Urinary bladder (tissue), 4 donors: ENCODE results near the gene ARHGAP26. TPM values are rescaled to one million over a fixed set of nuclear protein-coding genes. Genes with fewer than 3 reads are reported as not detected.

Source experiments
- DNase-seq: peaks from one replicate; pipeline ENCODE4 v3.0.0-alpha.2; 2015; ENCODE audit errors: extremely low spot score
- H3K27ac ChIP-seq: one replicate; pipeline ENCODE4 v1.5.1; 2013; ENCODE audit warnings: low read depth, mild to moderate bottlenecking, moderate library complexity
- H3K36me3 ChIP-seq: one replicate; pipeline ENCODE4 v1.6.1; 2013; ENCODE audit warnings: mild to moderate bottlenecking, moderate library complexity; ENCODE audit not compliant: insufficient read depth
- H3K4me1 ChIP-seq: one replicate; pipeline ENCODE4 v1.6.1; 2013; ENCODE audit warnings: mild to moderate bottlenecking, moderate library complexity; ENCODE audit not compliant: insufficient read depth
- H3K4me3 ChIP-seq: one replicate; pipeline ENCODE4 v1.5.1; 2013; ENCODE audit warnings: low read depth, low read length
- WGBS: extraction: QIAGEN DNeasy Blood & Tissue Kit; methylation state at CpG from one replicate; pipeline ENCODE4 v1.1.7; 2013; 5-methylcytosine and 5-hydroxymethylcytosine counted together
- polyA plus RNA-seq: library from polyadenylated mRNA; stranded (reverse); fragments of 200-250 nt; gene quantifications from one replicate; pipeline ENCODE4 v1.2.3, GENCODE V29; 2013
- total RNA-seq: library from RNA; depleted of rRNA; stranded (reverse); fragments of >200 nt; gene quantifications from one replicate; pipeline ENCODE4 v1.2.3, GENCODE V29; 2014
- donor health status: healthy with polysubstance abuse.
- donor health status: healthy.

Gene ARHGAP26
- total and polyA plus RNA-seq, 2 donors, result 5.7 to 54.2 TPM

GRCh38 chr5:143213231-143213850 lies 443.2 kb downstream of the ARHGAP26 start:
- H3K4me1 ChIP-seq, result no peaks in the 10 kb centered on the region
- no peak overlapping the region for H3K4me3 ChIP-seq
- 72% methylated on average over 6 of the region's 6 CpGs for WGBS
- no peak for DNase-seq
- H3K27ac ChIP-seq, result no peak overlapping the region
- H3K36me3 ChIP-seq, result no peaks in the 10 kb centered on the region

GRCh38 chr5:143213851-143214363 lies 443.7 kb downstream of the ARHGAP26 start:
- Histone ChIP-seq H3K36me3 (no peaks in the 10 kb centered on the region), H3K27ac (no peak overlapping the region), H3K4me3 (no peak overlapping the region), H3K4me1 (no peaks in the 10 kb centered on the region)
- no peak for DNase-seq
- 72% methylated on average over 12 of the region's 12 CpGs for WGBS

GRCh38 chr5:143214458-143214857 lies 444.3 kb downstream of the ARHGAP26 start:
- DNase-seq, result no peak
- 96% methylated on average over 4 of the region's 4 CpGs for WGBS
- Histone ChIP-seq H3K4me3 (no peak overlapping the region), H3K4me1 (no peaks in the 10 kb centered on the region), H3K36me3 (no peaks in the 10 kb centered on the region), H3K27ac (no peak overlapping the region)

- Histone ChIP-seq H3K36me3 (no peaks in the 10 kb centered on the region), H3K27ac (no peak overlapping the region), H3K4me1 (no peaks in the 10 kb centered on the region), H3K4me3 (no peak overlapping the region)
- WGBS, result 80% methylated on average over 6 of the region's 6 CpGs
- no peak for DNase-seq
Measured at GRCh38 chr5:143214890-143215289, 444.7 kb downstream of the ARHGAP26 start.

GRCh38 chr5:143215690-143216089 lies 445.5 kb downstream of the ARHGAP26 start:
- H3K36me3 ChIP-seq, result no peaks in the 10 kb centered on the region
- DNase-seq, result no peak
- WGBS, result 96% methylated on average over 6 of the region's 6 CpGs
- no peak overlapping the region for H3K4me3 ChIP-seq
- no peaks in the 10 kb centered on the region for H3K4me1 ChIP-seq
- H3K27ac ChIP-seq, result no peak overlapping the region

- DNase-seq, result no peak
- no peaks in the 10 kb centered on the region for H3K4me1 ChIP-seq
- WGBS, result 92% methylated on average over 9 of the region's 9 CpGs
- no peaks in the 10 kb centered on the region for H3K36me3 ChIP-seq
- no peak overlapping the region for H3K4me3 ChIP-seq
- no peak overlapping the region for H3K27ac ChIP-seq
Measured at GRCh38 chr5:143216211-143216610, 446.0 kb downstream of the ARHGAP26 start.

- WGBS, result 87% methylated on average over 10 of the region's 10 CpGs
- no peak for DNase-seq
- H3K4me1 ChIP-seq, result no peaks in the 10 kb centered on the region
- no peak overlapping the region for H3K27ac ChIP-seq
- no peak overlapping the region for H3K4me3 ChIP-seq
- H3K36me3 ChIP-seq, result no peaks in the 10 kb centered on the region
Measured at GRCh38 chr5:143217065-143217803, 447.1 kb downstream of the ARHGAP26 start.

- DNase-seq, result no peak
- no peaks in the 10 kb centered on the region for H3K36me3 ChIP-seq
- WGBS, result 97% methylated on average over 2 of the region's 2 CpGs
- no peak overlapping the region for H3K4me3 ChIP-seq
- H3K4me1 ChIP-seq, result no peaks in the 10 kb centered on the region
- H3K27ac ChIP-seq, result no peak overlapping the region
Measured at GRCh38 chr5:143217804-143218160, 447.6 kb downstream of the ARHGAP26 start.

GRCh38 chr5:143218517-143219170 lies 448.5 kb downstream of the ARHGAP26 start:
- no peak overlapping the region for H3K4me3 ChIP-seq
- H3K27ac ChIP-seq, result no peak overlapping the region
- H3K4me1 ChIP-seq, result no peaks in the 10 kb centered on the region
- no peak for DNase-seq
- no peaks in the 10 kb centered on the region for H3K36me3 ChIP-seq
- 93% methylated on average over 4 of the region's 4 CpGs for WGBS

- Histone ChIP-seq H3K36me3 (no peaks in the 10 kb centered on the region), H3K4me1 (no peaks in the 10 kb centered on the region), H3K4me3 (no peak overlapping the region), H3K27ac (no peak overlapping the region)
- WGBS, result 38% methylated on average over 2 of the region's 2 CpGs
- no peak for DNase-seq
Measured at GRCh38 chr5:143219696-143220095, 449.5 kb downstream of the ARHGAP26 start.

- H3K4me3 ChIP-seq, result no peak overlapping the region
- no peaks in the 10 kb centered on the region for H3K4me1 ChIP-seq
- no peak overlapping the region for H3K27ac ChIP-seq
- no peak for DNase-seq
- WGBS, result 79% methylated on average over 3 of the region's 3 CpGs
- no peaks in the 10 kb centered on the region for H3K36me3 ChIP-seq
Measured at GRCh38 chr5:143220748-143221251, 450.6 kb downstream of the ARHGAP26 start.

- Histone ChIP-seq H3K36me3 (no peaks in the 10 kb centered on the region), H3K4me1 (no peaks in the 10 kb centered on the region), H3K27ac (no peak overlapping the region), H3K4me3 (no peak overlapping the region)
- WGBS, result 41% methylated on average over 16 of the region's 16 CpGs
- no peak for DNase-seq
Measured at GRCh38 chr5:143222287-143223231, 452.4 kb downstream of the ARHGAP26 start.

- no peaks in the 10 kb centered on the region for H3K4me1 ChIP-seq
- 87% methylated on average over 5 of the region's 5 CpGs for WGBS
- DNase-seq, result no peak
- H3K27ac ChIP-seq, result no peak overlapping the region
- H3K4me3 ChIP-seq, result no peak overlapping the region
- no peaks in the 10 kb centered on the region for H3K36me3 ChIP-seq
Measured at GRCh38 chr5:143224672-143225071, 454.5 kb downstream of the ARHGAP26 start.
